Measurements from ENCODE around the gene CTNNA2. TPM values are rescaled to one million over a fixed set of nuclear protein-coding genes. Genes with fewer than 3 reads are reported as not detected.
A peak's percentile ranks its signal among the peaks of the same experiment; 100 is the strongest.

Gene CTNNA2
- total RNA-seq, 1 experiment from 2014 or later = 2.6 TPM

DNA sequence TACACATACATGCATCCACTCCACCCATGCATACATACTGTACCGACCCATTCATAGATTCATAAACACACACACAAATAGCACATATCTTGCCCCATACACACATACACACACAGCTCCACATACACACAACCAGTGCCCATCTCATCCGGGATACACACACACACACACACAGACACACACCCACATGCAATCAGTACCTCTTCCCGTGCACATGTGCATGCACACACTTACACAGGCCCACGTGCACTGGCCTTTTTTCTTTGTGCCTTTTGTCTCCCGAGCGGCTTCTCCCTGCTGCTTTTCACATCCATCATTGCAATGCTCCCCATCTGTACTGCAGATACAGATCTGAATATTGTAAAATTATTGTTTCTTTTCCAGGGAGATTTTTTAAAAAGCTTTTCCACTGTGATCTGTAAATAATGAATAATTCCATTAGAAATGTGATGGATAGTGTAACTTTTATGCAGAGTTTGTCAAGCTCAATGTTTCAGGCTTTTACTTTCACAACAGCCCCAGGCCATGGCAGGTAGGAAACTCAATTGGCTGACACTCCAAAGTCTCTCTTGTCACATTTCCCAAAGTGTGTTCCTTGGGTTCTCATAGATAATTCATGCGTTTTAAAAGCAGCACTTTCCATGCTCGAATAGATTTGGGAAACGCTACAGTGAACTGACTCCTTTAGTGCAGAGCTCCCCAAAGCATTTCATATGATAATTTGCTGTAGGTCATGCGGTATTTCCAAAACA lies 393.5 kb downstream of the CTNNA2 start:
- DNase-seq = no peak
- Histone ChIP-seq H3K4me3 (ENCODE audit: insufficient read depth, low read depth, low read length) (no peak overlapping the region), H3K27me3 (ENCODE audit: control insufficient read depth, insufficient read depth, low read length) (no peaks in the 10 kb centered on the region), H3K36me3 (replicated peaks; ENCODE audit: control insufficient read depth, insufficient read depth, low read length) (no peaks in the 10 kb centered on the region)

DNA sequence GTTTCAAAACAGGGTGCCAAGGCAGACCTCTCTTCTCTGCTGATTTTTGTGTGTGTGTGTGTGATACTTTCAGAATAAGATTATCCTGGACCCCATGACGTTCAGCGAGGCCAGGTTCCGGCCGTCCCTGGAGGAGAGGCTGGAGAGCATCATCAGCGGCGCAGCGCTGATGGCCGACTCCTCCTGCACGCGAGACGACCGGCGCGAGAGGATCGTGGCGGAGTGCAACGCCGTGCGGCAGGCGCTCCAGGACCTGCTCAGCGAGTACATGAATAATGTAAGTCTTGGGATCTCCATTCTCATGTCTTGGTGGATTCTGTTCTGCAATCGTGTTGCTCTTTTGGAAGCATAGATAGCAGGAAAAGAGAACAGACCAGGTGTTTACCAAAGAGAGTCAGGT lies 396.7 kb downstream of the CTNNA2 start:
- Histone ChIP-seq H3K4me3 (ENCODE audit: insufficient read depth, low read depth, low read length) (no peak overlapping the region), H3K36me3 (replicated peaks; ENCODE audit: control insufficient read depth, insufficient read depth, low read length) (no peaks in the 10 kb centered on the region), H3K27me3 (ENCODE audit: control insufficient read depth, insufficient read depth, low read length) (no peaks in the 10 kb centered on the region)
- DNase-seq = no peak

- no peaks in the 10 kb centered on the region for H3K27me3 ChIP-seq (ENCODE audit: control insufficient read depth, insufficient read depth, low read length)
- no peak overlapping the region for H3K4me3 ChIP-seq (ENCODE audit: insufficient read depth, low read depth, low read length)
- DNase-seq = peak; percentile 57
- no peaks in the 10 kb centered on the region for H3K36me3 ChIP-seq (replicated peaks; ENCODE audit: control insufficient read depth, insufficient read depth, low read length)
These were observed 397.8 kb downstream of the CTNNA2 start for GRCh38 chr2:79910643-79911042.

DNA sequence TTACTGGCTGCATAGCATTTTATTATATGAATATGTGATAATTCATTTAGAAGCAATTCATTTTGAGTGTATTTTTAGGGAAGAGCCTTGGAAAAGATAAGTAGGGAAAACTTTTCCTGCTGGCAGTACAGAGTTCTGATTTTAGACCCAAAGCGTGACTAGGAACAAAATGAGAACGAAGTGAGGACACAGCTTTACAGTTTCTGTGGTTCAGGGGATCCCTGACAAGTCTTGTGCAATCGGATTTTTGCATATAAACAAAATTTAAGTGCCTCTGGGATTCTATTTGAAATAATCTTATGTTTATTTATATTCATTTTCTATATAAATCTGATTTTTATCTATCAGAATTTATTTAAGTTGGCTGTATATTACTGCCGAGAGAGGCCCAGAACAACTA lies 402.6 kb downstream of the CTNNA2 start:
- no peak overlapping the region for H3K4me3 ChIP-seq (ENCODE audit: insufficient read depth, low read depth, low read length)
- H3K27me3 ChIP-seq (ENCODE audit: control insufficient read depth, insufficient read depth, low read length) = no peaks in the 10 kb centered on the region
- no peaks in the 10 kb centered on the region for H3K36me3 ChIP-seq (replicated peaks; ENCODE audit: control insufficient read depth, insufficient read depth, low read length)
- no peak for DNase-seq

DNA sequence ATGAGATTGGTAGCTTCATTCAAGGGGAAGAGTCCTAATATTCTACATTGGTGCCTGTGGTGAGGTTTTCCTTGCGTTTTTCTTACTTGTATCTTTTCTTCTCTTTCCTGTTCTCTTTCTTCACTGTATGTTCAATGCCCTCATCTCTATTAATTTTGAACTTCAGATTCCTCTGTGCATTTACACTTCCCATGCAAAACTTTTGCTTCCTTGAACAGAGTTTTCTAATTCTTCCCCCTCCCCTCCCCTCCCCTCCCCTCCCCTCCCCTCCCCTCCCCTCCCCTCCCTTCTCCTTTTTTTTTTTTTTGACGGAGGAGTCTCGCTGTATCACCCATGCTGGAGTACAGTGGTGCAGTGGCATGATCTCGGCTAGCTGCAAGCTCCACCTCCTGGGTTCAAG lies 403.4 kb downstream of the CTNNA2 start:
- H3K4me3 ChIP-seq (ENCODE audit: insufficient read depth, low read depth, low read length) = no peak overlapping the region
- DNase-seq = no peak
- no peaks in the 10 kb centered on the region for H3K36me3 ChIP-seq (replicated peaks; ENCODE audit: control insufficient read depth, insufficient read depth, low read length)
- H3K27me3 ChIP-seq (ENCODE audit: control insufficient read depth, insufficient read depth, low read length) = no peaks in the 10 kb centered on the region

GRCh38 chr2:79920512-79921076 lies 407.7 kb downstream of the CTNNA2 start:
- H3K27me3 ChIP-seq (ENCODE audit: control insufficient read depth, insufficient read depth, low read length) = no peaks in the 10 kb centered on the region
- no peak overlapping the region for H3K4me3 ChIP-seq (ENCODE audit: insufficient read depth, low read depth, low read length)
- DNase-seq = no peak
- H3K36me3 ChIP-seq (replicated peaks; ENCODE audit: control insufficient read depth, insufficient read depth, low read length) = no peaks in the 10 kb centered on the region

DNA sequence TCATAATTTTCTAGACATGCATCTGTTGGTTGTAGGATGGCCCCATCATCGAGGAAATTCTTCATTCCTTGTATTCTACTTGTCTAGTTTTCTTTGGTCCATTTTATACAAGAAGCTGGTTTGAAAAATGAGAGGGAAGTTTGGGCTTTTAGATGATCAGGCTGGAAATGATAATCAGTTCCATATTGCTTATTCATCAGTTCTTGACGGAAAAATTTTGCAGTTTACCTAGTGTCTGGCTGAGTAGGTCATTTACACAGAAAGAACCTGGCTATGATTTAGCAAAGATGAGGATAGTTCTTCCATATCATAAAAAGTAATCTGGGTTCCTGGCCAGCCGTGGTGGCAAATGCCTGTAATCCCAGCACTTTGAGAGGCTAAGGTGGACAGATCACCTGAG lies 416.8 kb downstream of the CTNNA2 start:
- Histone ChIP-seq H3K27me3 (ENCODE audit: control insufficient read depth, insufficient read depth, low read length) (no peaks in the 10 kb centered on the region), H3K4me3 (ENCODE audit: insufficient read depth, low read depth, low read length) (no peak overlapping the region), H3K36me3 (replicated peaks; ENCODE audit: control insufficient read depth, insufficient read depth, low read length) (no peaks in the 10 kb centered on the region)
- no peak for DNase-seq

DNA sequence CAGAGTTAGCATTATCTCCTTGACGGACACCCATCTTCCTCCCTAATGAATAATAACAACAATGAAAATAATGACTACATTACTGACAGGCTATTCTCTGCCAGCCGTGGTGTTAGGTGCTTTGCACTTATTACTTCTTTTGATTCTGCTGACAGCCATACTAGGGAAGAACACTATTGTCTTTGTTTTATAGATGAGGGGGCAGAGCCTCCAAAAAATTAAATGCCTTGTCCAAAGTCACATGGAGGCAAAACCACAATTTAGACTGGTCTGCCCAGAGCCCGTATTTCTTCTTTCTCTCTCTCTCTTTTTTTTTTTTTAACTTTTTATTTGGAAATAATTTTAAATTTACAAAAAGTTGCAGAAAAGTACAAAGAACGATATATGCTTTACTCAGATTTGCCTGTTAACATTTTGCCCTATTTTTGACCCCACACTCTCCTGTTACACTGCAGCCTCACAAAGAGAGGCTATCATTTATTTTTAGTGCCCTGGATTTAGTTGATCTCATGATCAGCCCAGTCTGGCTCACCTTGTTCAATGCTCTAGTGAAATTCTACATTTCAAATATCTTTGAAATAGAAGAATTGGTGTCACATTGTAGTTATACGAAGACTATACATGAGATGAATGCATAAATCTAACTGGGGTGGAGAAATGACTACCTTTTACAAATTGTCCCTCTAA lies 422.3 kb downstream of the CTNNA2 start:
- Histone ChIP-seq H3K27me3 (ENCODE audit: control insufficient read depth, insufficient read depth, low read length) (no peaks in the 10 kb centered on the region), H3K36me3 (replicated peaks; ENCODE audit: control insufficient read depth, insufficient read depth, low read length) (no peaks in the 10 kb centered on the region), H3K4me3 (ENCODE audit: insufficient read depth, low read depth, low read length) (no peak overlapping the region)
- no peak for DNase-seq

DNA sequence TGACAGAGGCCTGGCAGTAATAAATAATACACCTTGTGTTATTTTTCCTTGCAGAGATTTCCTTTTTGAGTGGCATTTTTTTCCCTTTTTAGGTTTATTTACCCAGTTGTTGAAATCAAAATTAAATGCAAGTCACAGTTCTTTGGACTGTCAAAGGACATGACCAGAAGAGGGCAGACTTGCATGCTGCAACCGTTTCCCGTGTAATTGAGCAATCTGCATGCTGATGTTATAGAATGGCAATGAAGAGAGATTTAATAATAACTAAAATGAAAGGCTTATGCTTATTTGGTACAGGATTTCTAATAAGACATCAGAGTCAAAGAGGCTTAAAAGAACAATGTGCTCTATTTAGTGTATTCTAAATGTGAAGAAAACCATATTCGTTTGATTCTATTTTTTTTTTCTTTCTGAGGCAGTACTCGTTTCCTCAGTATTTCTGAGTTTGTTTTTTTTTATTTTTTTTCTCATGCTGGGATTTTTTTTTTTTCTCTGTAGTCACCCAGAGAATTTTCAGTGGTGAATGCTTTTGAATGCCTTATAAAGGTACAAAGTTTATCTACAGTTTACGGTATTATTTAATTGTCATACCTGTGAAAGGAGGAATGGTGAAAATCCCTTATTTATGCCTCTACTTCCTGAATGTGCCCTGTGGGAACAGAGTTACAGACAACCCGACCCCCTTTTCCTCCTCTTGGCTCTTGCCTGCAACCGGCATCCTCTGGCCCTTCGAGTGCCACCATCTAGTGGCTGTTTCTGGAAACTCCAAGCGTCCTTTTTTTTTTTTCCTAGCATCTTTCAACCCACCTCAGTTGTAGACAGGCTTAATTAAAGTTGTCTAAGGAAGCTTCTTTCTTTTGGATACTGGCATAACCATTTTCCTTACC lies 423.2 kb downstream of the CTNNA2 start:
- Histone ChIP-seq H3K36me3 (replicated peaks; ENCODE audit: control insufficient read depth, insufficient read depth, low read length) (no peaks in the 10 kb centered on the region), H3K27me3 (ENCODE audit: control insufficient read depth, insufficient read depth, low read length) (no peaks in the 10 kb centered on the region), H3K4me3 (ENCODE audit: insufficient read depth, low read depth, low read length) (no peak overlapping the region)
- peak; percentile 42 for DNase-seq

DNA sequence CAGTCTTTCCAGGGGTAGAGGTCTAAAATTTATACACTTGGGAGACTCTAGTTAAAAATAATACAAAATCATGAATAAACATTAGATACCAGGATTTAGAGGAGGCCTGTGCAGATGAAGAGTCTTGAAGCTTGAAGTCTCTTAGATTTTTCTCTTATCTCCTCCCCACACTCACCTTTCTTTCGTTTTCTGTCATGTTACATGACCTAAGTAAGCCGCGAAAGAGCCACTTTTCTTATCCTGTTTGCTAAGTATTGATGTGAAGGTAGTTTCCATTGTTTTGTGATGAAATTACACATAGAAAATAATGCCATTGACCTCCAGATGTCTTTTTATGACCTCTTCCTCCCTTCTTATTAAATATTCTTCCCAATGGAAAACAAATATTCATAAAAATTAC lies 423.9 kb downstream of the CTNNA2 start:
- Histone ChIP-seq H3K4me3 (ENCODE audit: insufficient read depth, low read depth, low read length) (no peak overlapping the region), H3K36me3 (replicated peaks; ENCODE audit: control insufficient read depth, insufficient read depth, low read length) (no peaks in the 10 kb centered on the region), H3K27me3 (ENCODE audit: control insufficient read depth, insufficient read depth, low read length) (no peaks in the 10 kb centered on the region)
- no peak for DNase-seq

GRCh38 chr2:79938648-79939047 lies 425.8 kb downstream of the CTNNA2 start:
- DNase-seq = no peak
- H3K36me3 ChIP-seq (replicated peaks; ENCODE audit: control insufficient read depth, insufficient read depth, low read length) = no peaks in the 10 kb centered on the region
- H3K4me3 ChIP-seq (ENCODE audit: insufficient read depth, low read depth, low read length) = no peak overlapping the region
- H3K27me3 ChIP-seq (ENCODE audit: control insufficient read depth, insufficient read depth, low read length) = no peaks in the 10 kb centered on the region

- Histone ChIP-seq H3K27me3 (ENCODE audit: control insufficient read depth, insufficient read depth, low read length) (no peaks in the 10 kb centered on the region), H3K4me3 (ENCODE audit: insufficient read depth, low read depth, low read length) (no peak overlapping the region), H3K36me3 (replicated peaks; ENCODE audit: control insufficient read depth, insufficient read depth, low read length) (no peaks in the 10 kb centered on the region)
- DNase-seq = no peak
These were observed 427.5 kb downstream of the CTNNA2 start for GRCh38 chr2:79940364-79940763.

- Histone ChIP-seq H3K27me3 (ENCODE audit: control insufficient read depth, insufficient read depth, low read length) (no peaks in the 10 kb centered on the region), H3K36me3 (replicated peaks; ENCODE audit: control insufficient read depth, insufficient read depth, low read length) (no peaks in the 10 kb centered on the region), H3K4me3 (ENCODE audit: insufficient read depth, low read depth, low read length) (no peak overlapping the region)
- no peak for DNase-seq
These were observed 428.3 kb downstream of the CTNNA2 start for GRCh38 chr2:79941179-79941578.

DNA sequence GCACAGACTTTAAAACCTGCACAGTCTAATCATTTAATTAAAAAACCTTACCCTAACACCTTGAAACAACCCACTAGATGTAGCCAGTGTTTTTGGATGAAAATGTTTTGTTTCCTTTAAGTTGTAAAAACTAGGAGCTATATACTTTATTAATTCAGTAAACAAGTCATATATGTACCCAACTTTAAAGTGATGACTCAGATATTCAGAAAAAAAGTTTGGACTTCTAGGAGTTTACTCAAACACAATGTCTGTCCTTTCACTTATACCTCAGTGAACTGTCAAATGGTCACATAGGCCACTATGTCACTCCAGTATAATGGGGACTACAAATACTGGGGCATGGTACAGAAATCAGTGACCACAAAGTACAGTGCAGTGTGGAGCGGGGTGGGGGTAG lies 431.4 kb downstream of the CTNNA2 start:
- no peaks in the 10 kb centered on the region for H3K36me3 ChIP-seq (replicated peaks; ENCODE audit: control insufficient read depth, insufficient read depth, low read length)
- H3K4me3 ChIP-seq (ENCODE audit: insufficient read depth, low read depth, low read length) = no peak overlapping the region
- H3K27me3 ChIP-seq (ENCODE audit: control insufficient read depth, insufficient read depth, low read length) = no peaks in the 10 kb centered on the region
- no peak for DNase-seq
